ENCODE data around the gene DOCK7.
A peak's percentile ranks its signal among the peaks of the same experiment; 100 is the strongest.

The DOCK7 gene

DNA sequence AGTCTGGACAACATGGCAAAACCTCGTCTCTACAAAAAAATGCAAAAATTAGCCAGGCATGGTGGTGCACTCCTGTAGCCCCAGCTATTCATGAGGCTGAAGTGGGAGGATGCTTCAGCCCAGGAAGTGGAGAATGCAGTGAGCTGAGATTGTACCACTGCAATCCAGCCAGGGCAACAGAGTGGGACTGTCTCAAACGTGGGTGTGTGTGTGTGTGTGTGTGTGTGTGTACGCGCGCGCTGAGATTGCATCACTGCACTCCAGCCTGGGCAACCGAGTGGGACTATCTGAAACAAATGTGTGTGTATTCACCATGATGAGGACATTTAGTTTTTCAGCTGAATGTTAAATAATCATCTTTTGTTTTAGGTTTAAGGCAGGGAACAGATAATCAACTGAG is 230.2 kb downstream of the DOCK7 start:
- Mint-ChIP-seq H3K27ac (no peak overlapping the region), H3K4me3 (no peak overlapping the region)
- no peak for DNase-seq (ENCODE audit: low spot score)

DNA sequence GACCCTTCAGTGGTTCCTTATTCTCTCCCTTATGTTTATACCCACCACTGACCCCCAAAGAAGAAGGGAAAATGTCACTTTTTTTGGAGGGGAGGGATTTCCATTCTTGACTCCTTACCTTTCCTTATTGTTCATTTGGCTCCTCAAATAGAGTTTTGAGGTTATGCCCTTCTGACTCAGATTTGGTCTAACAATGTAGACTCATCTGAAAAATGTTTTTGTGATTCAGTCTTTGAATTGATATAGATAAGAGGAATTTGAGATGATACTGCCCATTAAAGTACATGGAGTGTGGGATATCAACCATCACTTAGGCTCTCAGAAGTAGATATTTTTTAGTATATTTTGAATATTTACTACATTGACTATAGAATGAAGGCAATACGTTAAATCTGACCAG is 235.2 kb downstream of the DOCK7 start:
- Mint-ChIP-seq H3K27me3 (ENCODE audit: low read depth) (no peaks in the 10 kb centered on the region), H3K36me3 (ENCODE audit: low read depth) (peaks cover 43% of the 10 kb centered on the region)
- DNase-seq (ENCODE audit: low spot score), result no peak

More for the DNA sequence above, 230.2 kb downstream of the DOCK7 start:
- Mint-ChIP-seq H3K4me1 (ENCODE audit: low read depth) (peaks cover 7% of the 10 kb centered on the region), H3K9me3 (no peaks in the 10 kb centered on the region), H3K36me3 (ENCODE audit: low read depth) (peaks cover 6% of the 10 kb centered on the region), H3K27me3 (ENCODE audit: low read depth) (no peaks in the 10 kb centered on the region)

DNA sequence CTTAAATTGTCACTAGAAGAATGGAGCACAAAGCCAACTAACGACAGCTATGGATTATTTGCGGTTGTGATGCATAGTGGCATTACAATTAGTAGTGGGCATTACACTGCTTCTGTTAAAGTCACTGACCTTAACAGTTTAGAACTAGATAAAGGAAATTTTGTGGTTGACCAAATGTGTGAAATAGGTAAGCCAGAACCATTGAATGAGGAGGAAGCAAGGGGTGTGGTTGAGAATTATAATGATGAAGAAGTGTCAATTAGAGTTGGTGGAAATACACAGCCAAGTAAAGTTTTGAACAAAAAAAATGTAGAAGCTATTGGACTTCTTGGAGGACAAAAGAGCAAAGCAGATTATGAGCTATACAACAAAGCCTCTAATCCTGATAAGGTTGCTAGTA is 237.9 kb downstream of the DOCK7 start:
- H3K27ac Mint-ChIP-seq, result peak overlapping the region; percentile 66
- no peaks in the 10 kb centered on the region for H3K27me3 Mint-ChIP-seq (ENCODE audit: low read depth)
- H3K4me1 Mint-ChIP-seq (ENCODE audit: low read depth), result peaks cover 26% of the 10 kb centered on the region
- DNase-seq (ENCODE audit: low spot score), result no peak
- H3K9me3 Mint-ChIP-seq, result no peaks in the 10 kb centered on the region
- H3K4me3 Mint-ChIP-seq, result peak overlapping the region; percentile 44
- H3K36me3 Mint-ChIP-seq (ENCODE audit: low read depth), result peaks cover 62% of the 10 kb centered on the region

More for the DNA sequence above, 235.2 kb downstream of the DOCK7 start:
- Mint-ChIP-seq H3K9me3 (no peaks in the 10 kb centered on the region), H3K4me3 (no peak overlapping the region), H3K27ac (no peak overlapping the region), H3K4me1 (ENCODE audit: low read depth) (peaks cover 17% of the 10 kb centered on the region)

DNA sequence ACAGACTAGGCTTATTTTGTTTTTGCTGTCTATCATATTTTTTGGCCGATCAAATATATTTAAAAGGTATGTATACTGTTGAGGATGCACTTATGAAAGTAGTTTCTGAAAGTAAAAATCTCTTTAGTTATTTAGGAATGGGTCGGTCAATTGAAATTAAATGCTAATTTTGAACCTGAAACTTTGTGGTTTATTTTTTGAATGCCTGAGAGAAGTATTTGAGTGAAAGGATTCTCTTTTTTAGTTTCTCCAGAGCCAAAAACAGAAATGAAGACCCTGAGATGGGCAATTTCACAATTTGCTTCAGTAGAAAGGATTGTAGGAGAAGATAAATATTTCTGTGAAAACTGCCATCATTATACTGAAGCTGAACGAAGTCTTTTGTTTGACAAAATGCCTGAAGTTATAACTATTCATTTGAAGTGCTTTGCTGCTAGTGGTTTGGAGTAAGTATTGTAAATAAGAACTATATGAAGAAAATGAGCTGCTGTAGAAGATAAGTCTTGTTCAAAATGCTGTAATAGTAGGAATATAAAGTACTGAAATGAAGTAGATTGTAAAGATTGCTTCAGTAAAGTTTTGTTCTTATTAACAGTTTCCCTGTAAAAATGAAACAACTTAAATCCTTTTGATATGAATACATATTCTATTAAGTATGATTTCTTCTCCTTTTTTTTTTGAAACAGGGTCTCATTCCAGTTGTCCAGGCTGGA is 239.8 kb downstream of the DOCK7 start:
- DNase-seq (ENCODE audit: low spot score), result no peak

DNA sequence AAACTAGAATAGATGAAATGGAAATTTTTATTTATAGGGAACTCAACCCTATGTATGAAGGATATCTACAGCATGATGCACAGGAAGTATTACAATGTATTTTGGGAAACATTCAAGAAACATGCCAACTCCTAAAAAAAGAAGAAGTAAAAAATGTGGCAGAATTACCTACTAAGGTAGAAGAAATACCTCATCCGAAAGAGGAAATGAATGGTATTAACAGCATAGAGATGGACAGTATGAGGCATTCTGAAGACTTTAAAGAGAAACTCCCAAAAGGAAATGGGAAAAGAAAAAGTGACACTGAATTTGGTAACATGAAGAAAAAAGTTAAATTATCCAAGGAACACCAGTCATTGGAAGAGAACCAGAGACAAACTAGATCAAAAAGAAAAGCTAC is 243.5 kb downstream of the DOCK7 start:
- H3K27me3 Mint-ChIP-seq (ENCODE audit: low read depth), result no peaks in the 10 kb centered on the region
- no peak for DNase-seq (ENCODE audit: low spot score)
- H3K36me3 Mint-ChIP-seq (ENCODE audit: low read depth), result peaks cover 71% of the 10 kb centered on the region
- peaks cover 42% of the 10 kb centered on the region for H3K4me1 Mint-ChIP-seq (ENCODE audit: low read depth)
- no peaks in the 10 kb centered on the region for H3K9me3 Mint-ChIP-seq
- no peak overlapping the region for H3K27ac Mint-ChIP-seq
- H3K4me3 Mint-ChIP-seq, result no peak overlapping the region

More for the DNA sequence above, 239.8 kb downstream of the DOCK7 start:
- Mint-ChIP-seq H3K27ac (peak overlapping the region; percentile 15), H3K9me3 (no peaks in the 10 kb centered on the region), H3K4me3 (no peak overlapping the region), H3K36me3 (ENCODE audit: low read depth) (peaks cover 72% of the 10 kb centered on the region), H3K27me3 (ENCODE audit: low read depth) (no peaks in the 10 kb centered on the region), H3K4me1 (ENCODE audit: low read depth) (peaks cover 29% of the 10 kb centered on the region)

DNA sequence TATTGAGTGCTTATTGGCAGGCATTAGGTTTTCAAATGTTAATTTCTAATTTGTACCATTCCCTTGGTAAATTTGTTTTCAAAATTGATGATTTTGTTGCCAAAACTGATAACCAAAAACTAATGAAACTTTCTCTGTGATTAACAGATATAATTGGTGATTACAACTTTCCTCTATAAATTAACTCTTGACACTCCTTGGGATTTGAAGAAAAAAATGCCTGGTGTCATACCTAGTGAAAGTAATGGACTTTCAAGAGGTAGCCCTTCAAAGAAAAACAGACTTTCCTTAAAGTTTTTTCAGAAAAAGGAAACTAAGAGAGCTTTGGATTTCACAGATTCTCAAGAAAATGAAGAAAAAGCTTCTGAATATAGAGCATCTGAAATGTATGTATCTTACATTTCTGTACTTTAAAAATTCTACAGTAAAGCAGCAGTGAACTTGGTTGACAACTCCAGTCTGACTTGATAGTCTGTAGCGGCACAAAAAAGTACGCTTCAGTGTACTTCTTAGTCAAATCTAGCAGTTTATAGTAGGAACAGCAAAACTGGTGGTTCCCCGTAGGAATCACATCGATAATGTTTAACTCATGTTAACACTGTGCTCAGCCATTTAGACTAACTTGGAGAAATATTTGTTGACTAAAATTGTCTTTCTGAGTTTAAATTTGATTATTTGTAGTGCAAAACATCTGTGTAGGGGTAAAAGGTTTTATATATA is 248.4 kb downstream of the DOCK7 start:
- Mint-ChIP-seq H3K4me1 (ENCODE audit: low read depth) (peaks cover 34% of the 10 kb centered on the region), H3K36me3 (ENCODE audit: low read depth) (peaks cover 45% of the 10 kb centered on the region), H3K27ac (peak overlapping the region; percentile 2)

DNA sequence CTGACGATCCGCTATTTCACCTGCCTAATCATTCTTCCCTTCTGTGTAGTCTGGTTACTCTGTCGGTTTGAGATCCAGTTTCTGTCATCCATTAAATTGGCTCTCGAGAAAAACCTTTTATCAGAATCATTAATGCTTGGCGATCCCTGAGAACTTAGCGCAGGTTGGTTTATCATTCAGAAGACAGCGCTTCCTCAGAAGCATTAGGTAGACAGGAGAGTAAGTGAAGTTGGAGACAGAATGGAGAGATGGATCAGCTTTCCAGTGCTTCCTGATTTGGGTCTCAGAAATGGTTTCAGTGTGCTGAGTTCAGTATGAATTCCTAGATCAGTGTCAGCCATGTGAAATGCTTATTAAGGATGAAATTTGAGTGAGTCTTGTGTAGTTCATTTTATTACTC is 250.0 kb downstream of the DOCK7 start:
- Mint-ChIP-seq H3K27ac (peak overlapping the region; percentile 93), H3K4me3 (peak overlapping the region; percentile 98), H3K36me3 (ENCODE audit: low read depth) (peaks cover 32% of the 10 kb centered on the region), H3K27me3 (ENCODE audit: low read depth) (peaks cover 2% of the 10 kb centered on the region), H3K9me3 (peaks cover 3% of the 10 kb centered on the region), H3K4me1 (ENCODE audit: low read depth) (peaks cover 31% of the 10 kb centered on the region)
- DNase-seq (ENCODE audit: low spot score), result no peak

More for the DNA sequence above, 248.4 kb downstream of the DOCK7 start:
- DNase-seq (ENCODE audit: low spot score), result no peak
- Mint-ChIP-seq H3K9me3 (peaks cover 3% of the 10 kb centered on the region), H3K27me3 (ENCODE audit: low read depth) (peaks cover 2% of the 10 kb centered on the region), H3K4me3 (peak overlapping the region; percentile 98)

DNA sequence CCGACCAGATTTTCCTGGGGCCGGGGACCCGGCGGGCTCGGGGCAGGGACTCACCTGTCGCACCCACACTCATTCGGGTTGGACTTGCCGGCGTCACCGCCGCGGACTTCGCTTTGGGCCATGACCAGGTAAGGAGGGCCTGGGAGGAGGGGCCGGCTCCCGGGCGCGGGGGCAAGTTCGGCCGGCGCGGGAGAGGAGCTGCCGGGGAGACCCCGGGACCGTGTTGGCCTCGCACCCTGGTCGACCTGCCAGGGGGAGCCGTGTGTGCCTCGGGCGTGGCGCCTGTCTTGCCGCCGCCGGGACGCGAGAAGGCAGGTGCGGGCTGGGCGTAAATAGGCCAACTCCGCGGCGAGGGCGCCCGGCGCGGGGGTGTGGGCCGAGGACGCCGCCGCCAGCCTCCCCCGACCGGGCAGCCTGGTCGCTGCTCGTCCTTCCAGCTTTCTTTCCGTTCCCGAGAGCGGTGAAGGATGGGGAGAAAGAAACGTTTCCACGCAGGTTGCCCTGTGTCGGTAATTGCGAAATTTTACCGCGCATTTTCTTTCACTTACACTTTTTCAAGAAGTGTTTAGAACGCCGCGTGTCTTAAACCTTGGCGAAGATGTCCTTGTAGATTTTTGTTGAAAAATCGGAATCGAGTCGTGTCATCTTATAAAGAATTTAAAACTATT is 250.8 kb downstream of the DOCK7 start:
- Mint-ChIP-seq H3K27me3 (ENCODE audit: low read depth) (peaks cover 4% of the 10 kb centered on the region), H3K4me3 (peak overlapping the region; percentile 98), H3K4me1 (ENCODE audit: low read depth) (peaks cover 31% of the 10 kb centered on the region), H3K9me3 (peaks cover 3% of the 10 kb centered on the region), H3K36me3 (ENCODE audit: low read depth) (peaks cover 31% of the 10 kb centered on the region), H3K27ac (peak overlapping the region; percentile 99)
- DNase-seq (ENCODE audit: low spot score), result peak; percentile 52

DNA sequence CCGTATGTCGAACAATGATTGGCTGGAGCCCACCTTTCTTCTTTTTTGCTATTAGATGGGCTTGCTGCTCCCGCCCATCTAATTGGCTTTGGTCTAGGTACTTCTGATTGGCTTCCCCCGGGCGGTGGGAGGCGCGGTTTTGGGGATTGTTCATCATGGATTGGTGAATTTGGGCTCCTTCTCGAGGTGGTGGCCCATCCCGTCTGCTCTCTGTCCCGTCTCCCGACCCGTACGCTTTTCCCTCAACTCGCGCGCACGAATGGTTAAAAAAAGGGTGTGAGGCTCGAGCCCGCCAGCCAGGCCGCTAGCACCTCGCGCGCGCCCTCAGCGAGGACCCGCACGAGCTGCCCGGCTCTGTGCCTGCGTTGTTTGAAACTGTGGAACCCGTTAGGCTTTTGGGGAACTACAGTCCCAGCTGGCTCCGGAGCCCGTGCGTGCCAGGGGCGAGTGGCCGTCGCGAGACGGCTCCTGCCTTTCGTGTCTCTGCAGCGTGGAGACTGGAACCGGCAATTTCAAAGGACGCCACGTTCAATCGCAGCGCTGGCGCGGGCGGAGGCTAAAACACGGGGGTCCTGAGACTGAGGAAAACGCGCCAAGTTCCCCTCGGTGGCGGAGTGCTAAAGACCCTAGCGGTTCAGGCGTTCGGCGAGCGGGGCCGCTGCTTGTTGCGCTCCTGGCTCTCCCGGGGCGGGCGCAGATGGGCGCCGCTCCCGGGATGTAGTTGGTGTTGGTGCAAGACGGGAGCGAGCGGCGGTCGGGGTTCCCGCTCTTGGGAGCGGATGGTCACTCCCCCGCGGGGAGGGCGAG is 251.5 kb downstream of the DOCK7 start, which contains the start of gene USP1:
Gene USP1, plus strand, starts transcription at position 584 of the 807 bp plus-strand sequence. CDS start 2,819 bp downstream, outside the sequence.
- Mint-ChIP-seq H3K4me3 (peak within 1 kb of the TSS; percentile 98), H3K36me3 (ENCODE audit: low read depth) (peaks cover 25% of the 10 kb centered on the region), H3K4me1 (ENCODE audit: low read depth) (peaks cover 25% of the 10 kb centered on the region), H3K9me3 (peaks cover 3% of the 10 kb centered on the region), H3K27me3 (ENCODE audit: low read depth) (peaks cover 6% of the 10 kb centered on the region), H3K27ac (peak within 1 kb of the TSS; percentile 99)
- DNase-seq (ENCODE audit: low spot score), result peak; percentile 99

DNA sequence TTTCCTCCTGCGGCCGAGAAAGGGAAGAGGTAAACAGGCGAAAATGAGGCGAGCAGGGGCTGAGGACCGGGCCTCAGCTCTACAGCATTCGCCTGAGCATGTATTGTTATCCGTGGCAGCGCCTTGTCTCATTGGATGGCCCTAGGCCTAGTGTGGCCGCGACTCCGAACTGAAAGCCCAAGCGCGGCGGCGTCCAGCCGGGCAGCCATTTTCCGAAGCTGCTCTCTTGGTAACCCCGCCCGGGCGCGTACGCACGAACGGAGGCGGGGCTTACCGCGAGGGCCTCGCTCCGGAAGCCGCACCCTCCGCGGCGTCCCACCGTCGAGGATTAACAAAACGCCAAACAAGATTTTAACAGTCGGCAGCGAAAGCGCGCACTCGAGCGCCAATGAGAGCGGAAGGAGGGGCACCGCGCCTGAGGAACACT is 252.1 kb downstream of the DOCK7 start:
- H3K4me3 Mint-ChIP-seq, result peak overlapping the region; percentile 97
- H3K9me3 Mint-ChIP-seq, result peaks cover 3% of the 10 kb centered on the region
- peak overlapping the region; percentile 99 for H3K27ac Mint-ChIP-seq
- peak; percentile 97 for DNase-seq (ENCODE audit: low spot score)
- H3K36me3 Mint-ChIP-seq (ENCODE audit: low read depth), result peaks cover 21% of the 10 kb centered on the region
- H3K4me1 Mint-ChIP-seq (ENCODE audit: low read depth), result peaks cover 21% of the 10 kb centered on the region
- peaks cover 11% of the 10 kb centered on the region for H3K27me3 Mint-ChIP-seq (ENCODE audit: low read depth)

DNA sequence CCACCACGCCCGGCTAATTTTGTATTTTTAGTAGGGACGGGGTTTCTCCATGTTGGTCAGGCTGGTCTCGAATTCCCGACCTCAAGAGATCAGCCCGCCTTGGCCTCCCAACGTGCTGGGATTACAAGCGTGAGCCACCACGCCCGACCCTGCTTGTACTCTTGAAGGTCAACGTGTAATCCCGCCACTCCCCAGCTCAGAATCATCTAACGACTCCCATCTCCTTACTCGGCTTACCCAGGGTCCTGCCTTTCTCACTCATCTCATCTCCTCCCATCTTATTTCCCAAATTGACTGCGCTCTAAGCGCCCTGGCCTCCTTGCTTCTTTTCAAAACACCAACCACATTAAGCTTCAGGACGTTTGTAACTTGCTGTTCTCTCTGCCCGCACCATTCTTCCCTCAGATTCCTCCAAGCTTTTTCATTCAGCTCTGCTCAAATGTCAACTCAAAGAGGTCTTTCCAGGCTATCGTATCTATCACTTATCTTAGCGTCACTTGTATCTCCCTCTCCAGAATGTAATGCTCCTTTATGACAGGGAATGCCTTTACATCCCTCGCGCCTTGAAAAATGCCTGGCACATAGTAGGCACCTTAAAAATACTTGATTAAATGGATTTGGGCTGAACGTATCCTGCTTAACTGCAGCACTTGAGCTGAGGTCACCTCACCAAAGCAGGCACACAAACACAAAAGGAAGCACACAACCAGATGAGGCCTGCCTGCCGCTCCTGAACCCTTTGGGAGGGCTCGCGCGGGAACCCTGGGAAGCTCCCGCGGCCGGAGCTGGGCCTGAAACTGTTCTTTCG is 252.8 kb downstream of the DOCK7 start:
- H3K36me3 Mint-ChIP-seq (ENCODE audit: low read depth), result peaks cover 17% of the 10 kb centered on the region
- H3K4me1 Mint-ChIP-seq (ENCODE audit: low read depth), result peaks cover 16% of the 10 kb centered on the region
- peak overlapping the region; percentile 97 for H3K4me3 Mint-ChIP-seq
- peaks cover 16% of the 10 kb centered on the region for H3K27me3 Mint-ChIP-seq (ENCODE audit: low read depth)
- peak overlapping the region; percentile 99 for H3K27ac Mint-ChIP-seq
- no peak for DNase-seq (ENCODE audit: low spot score)
- H3K9me3 Mint-ChIP-seq, result peaks cover 3% of the 10 kb centered on the region

DNA sequence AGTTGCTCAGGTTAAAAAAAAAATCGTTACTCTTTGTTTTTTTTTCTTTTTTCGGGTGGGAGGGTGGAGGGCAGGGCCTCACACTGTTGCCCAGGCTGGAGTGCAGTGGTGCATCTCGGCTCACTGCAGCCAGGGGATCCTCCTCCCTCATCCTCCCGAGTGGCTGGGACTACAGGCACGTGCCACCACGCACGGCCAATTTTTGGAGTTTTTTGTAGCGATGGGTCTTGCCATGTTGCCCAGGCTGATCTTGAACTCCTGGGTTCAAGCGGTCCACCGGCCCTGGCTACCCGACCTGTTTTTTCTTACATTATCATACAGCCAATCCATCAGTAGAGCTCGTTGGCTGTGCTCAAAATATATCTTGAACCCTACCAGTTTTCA is 253.6 kb downstream of the DOCK7 start:
- H3K4me1 Mint-ChIP-seq (ENCODE audit: low read depth), result peaks cover 10% of the 10 kb centered on the region
- H3K36me3 Mint-ChIP-seq (ENCODE audit: low read depth), result peaks cover 14% of the 10 kb centered on the region
- no peak for DNase-seq (ENCODE audit: low spot score)
- H3K27me3 Mint-ChIP-seq (ENCODE audit: low read depth), result peaks cover 19% of the 10 kb centered on the region
- peak overlapping the region; percentile 49 for H3K4me3 Mint-ChIP-seq
- H3K27ac Mint-ChIP-seq, result no peak overlapping the region
- peaks cover 3% of the 10 kb centered on the region for H3K9me3 Mint-ChIP-seq

Measured in T-helper 2 cell treated with Interferon-gamma antibody and Interleukin-4, amounts not matched to agents 5 μg/mL and 100 μg/mL, for 36 hours (primary cell).